GM12874 (cell line): Measurements from ENCODE around the gene PWWP2B.

Source experiments
- CTCF ChIP-seq: IDR thresholded peaks from 2 replicates; pipeline ENCODE4 v1.5.1; 2011; ENCODE audit warnings: low read depth, mild to moderate bottlenecking, control low read depth, low read length, moderate library complexity; ENCODE audit not compliant: insufficient read depth

Gene PWWP2B

GRCh38 chr10:132449811-132450181 is 52.8 kb downstream of the PWWP2B start:
- no peak for TF ChIP-seq CTCF

DNA sequence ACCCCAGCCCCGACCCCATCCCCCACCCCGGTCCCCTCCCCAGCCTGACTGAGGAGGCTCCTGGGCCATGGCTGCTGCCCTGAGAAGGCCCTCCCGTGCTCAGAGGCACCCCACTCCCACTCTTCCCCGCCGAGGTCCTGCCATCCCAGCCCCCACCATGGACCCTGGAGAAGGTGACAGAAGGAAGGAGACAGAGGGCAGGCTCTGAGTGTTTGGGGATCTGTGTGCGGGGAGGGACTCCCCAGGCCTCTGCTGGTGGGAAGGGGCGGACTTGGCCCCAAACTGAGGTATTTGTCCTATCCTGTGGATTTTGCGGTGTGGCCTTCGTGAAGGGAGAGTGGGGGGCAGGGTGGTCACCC is 53.4 kb downstream of the PWWP2B start:
- no peak for TF ChIP-seq CTCF

- no peak for TF ChIP-seq CTCF
Observed at GRCh38 chr10:132450825-132451505, 54.0 kb downstream of the PWWP2B start.

DNA sequence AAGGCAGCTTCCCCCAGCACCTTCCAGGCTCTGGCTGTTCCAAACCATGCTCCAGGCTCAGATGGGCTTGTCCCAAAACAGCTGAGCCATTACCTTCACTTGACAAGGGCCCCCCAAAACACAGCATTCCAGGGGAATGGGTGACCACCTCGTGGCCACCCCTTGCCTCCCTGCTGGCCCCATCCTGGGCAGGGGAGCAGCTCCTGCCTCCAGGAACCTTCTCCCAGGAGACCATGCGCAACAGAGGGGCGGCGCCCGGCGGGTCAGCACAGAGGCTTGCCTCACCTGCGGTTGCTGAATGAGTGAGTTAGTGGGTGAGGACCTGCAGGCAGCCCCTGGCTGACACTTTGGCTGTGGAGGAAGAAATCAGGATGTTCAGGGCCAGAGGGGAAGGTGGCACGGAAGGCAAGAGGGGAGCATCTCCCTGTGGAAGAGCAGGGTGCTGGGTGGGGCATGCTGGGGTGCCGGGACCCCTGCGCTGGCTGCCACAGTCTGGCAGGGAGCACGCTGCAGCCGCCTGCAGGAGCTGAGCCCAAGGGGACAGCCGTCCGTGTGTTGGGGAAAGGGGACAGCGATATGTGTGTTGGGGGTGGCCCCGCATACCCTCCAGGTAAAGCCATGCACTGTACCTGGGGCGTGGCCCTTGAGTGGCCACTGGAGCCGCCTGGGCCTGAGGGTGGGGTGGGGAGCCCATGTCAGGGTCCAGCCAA is 54.7 kb downstream of the PWWP2B start:
- no peak for TF ChIP-seq CTCF

DNA sequence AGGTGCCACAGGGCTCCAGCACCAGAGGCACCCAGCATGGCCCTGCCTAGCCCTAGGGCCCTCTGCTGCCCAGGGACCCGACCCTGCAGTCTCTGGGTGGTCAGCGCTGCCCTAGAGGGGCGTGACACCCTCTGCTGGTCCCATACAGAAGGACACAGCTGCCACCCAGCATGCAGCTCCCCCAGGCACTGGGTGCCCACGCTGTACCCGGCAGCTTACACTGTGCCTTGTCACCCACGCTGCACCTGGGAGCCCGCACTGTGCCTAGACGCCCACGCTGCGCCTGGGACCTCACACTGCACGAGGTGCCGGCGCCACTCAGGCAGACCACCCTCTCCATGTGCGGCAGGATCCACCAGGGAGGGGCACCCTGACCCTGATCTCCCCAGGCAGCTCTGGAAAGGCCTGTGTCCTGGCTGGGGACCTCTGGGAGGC is 55.2 kb downstream of the PWWP2B start:
- TF ChIP-seq CTCF: no peak

DNA sequence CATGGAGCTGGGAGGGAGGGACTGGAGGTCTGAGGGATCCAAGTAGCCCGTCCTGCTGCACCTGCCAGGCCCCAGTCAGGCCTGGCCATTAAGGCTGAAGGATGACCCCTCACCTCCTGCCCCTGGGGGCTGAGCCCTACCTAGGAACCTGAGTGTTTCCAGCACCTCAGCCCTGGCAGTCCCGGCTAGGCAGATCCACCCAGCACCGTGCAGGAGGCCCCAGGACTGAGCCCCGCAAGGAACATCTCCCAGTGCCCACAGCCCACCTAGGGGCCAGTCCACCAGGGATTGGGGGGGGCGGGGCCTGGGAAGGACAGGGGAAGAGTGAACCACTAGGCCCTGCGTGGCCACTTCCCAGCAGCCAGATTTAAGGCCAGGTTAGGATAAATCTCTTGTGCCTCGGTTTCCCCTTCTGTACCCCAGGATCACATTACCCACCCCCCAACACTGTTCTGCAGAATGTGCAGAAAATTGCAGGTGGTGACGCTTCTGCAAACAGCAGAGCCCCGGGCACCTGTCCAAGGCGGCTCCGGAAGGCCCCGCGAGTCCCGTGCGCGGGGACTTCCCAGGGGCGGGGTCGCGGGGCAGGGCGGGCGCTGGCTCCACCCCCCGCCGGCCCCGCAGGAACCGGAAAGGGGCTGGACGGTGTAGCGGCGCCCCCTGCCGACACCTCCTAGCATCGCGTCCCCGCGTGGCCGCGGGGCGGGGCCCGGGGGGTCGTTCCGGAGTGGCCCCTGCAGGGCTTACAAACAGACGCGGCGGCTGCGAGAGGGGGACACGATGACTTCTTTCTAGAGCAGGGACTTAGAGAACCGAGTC is 55.9 kb downstream of the PWWP2B start:
- TF ChIP-seq CTCF: peak; percentile 96

DNA sequence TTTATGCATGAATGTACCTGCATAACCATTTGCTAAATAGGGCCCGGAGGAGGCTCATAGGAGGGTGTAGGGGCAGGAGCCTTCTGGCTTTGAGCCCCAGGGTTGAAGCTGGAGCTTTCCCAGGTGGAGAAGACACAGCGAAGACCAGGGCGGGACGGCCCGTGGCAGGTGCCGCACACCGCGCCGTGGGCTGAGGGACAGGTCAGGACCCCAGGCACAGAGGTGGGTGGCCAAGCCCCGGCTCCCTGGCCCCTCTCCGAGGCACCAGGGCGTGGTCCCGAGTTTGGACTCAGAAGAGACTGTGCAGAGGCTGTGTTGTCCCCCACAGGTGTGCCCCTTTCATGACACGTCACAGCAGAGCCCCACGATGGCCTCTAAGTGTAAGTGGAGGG is 56.5 kb downstream of the PWWP2B start:
- no peak for TF ChIP-seq CTCF
